ENCODE data around the gene ACBD6.

- no peak for TF ChIP-seq POLR2A (IDR thresholded peaks at IDR 0.05)
- TF ChIP-seq CTCF (IDR thresholded peaks at IDR 0.05), result no peak
- no peak for TF ChIP-seq EP300 (IDR thresholded peaks at IDR 0.05)
- no peak for TF ChIP-seq POLR2AphosphoS5 (IDR thresholded peaks at IDR 0.05)
Observed at GRCh38 chr1:180281490-180281889, 220.9 kb downstream of the ACBD6 start.

Measured in stomach (tissue), 4 donors.